Psoas muscle (tissue), 8 donors: ENCODE results near the gene FANCD2. TPM values are rescaled to one million over a fixed set of nuclear protein-coding genes. Genes with fewer than 3 reads are reported as not detected.
"Not testable (repeated sequence)": the region's sequence is repeated elsewhere in the genome, so short reads cannot be mapped to it uniquely, and the experiment has no call there.

Source experiments
- ATAC-seq, 4 donors: fragments of 200-7000 bp; cut with Tn5 transposase; one replicate each; pipeline ENCODE4 v1.9.1; 2020; ENCODE audit warnings: moderate library complexity in 3 of 4, mild to moderate bottlenecking in 2 of 4
- DNase-seq, 2 donors: peaks; one replicate each; pipeline ENCODE4 v3.0.0-alpha.2; 2020
- H3K27ac ChIP-seq: fragments of 200-600 bp; one replicate; pipeline ENCODE4 v1.8.0; 2022
- H3K27me3 ChIP-seq, 3 donors: fragments of 200-600 bp in 1 of 3; one replicate each; pipeline versions ENCODE4 v1.6.1 to v1.8.0; 2013 to 2022; ENCODE audit warnings: low read length in 2 of 3, mild to moderate bottlenecking in 2 of 3, moderate library complexity in 1 of 3; ENCODE audit not compliant: insufficient read depth in 3 of 3
- H3K36me3 ChIP-seq, 2 donors: fragments of 200-600 bp in 1 of 2; one replicate each; pipeline versions ENCODE4 v1.6.1 to v1.8.0; 2013 to 2022; ENCODE audit warnings: low read depth in 1 of 2, mild to moderate bottlenecking in 1 of 2, moderate library complexity in 1 of 2; ENCODE audit not compliant: insufficient read depth in 1 of 2
- H3K4me1 ChIP-seq: fragments of 200-600 bp; one replicate; pipeline ENCODE4 v1.8.0; 2022
- H3K4me3 ChIP-seq: fragments of 200-600 bp; one replicate; pipeline ENCODE4 v1.8.0; 2022; ENCODE audit warnings: mild to moderate bottlenecking
- H3K9me3 ChIP-seq: fragments of 200-600 bp; one replicate; pipeline ENCODE4 v1.8.0; 2022
- WGBS, 3 donors: extraction: QIAGEN DNeasy Blood & Tissue Kit; methylation state at CpG; one replicate each; pipeline versions ENCODE4 v1.1.6 to v1.1.7; 2013; 5-methylcytosine and 5-hydroxymethylcytosine counted together
- intact Hi-C, 2 donors: fragments of 100-400 bp; cut with DNase I; formaldehyde crosslinking; loops; one replicate each; pipeline versions ENCODE4 v1.11.0 to v1.14.2; 2022
- polyA plus RNA-seq, 3 donors: library from polyadenylated mRNA; stranded (reverse); fragments of 200-250 nt; gene quantifications; one replicate each; pipeline ENCODE4 v1.2.3, GENCODE V29; 2013
- total RNA-seq, 4 donors: library from RNA; stranded (reverse); fragmentation: NEBNext Ultra II Directional in 2 of 4; extraction: Animal tissue kit (Norgen Biotek cat#: 25700) in 2 of 4; gene quantifications; one replicate each; pipeline versions ENCODE4 v1.2.1 to v1.2.4, GENCODE V29; 2021 to 2023
- TF ChIP-seq, protein P1 (sequence below): fragments of 200-600 bp; IDR thresholded peaks from one replicate; pipeline ENCODE4 v1.8.0; 2022; ENCODE audit warnings: antibody characterized with exemption
- donor health status: healthy with polysubstance abuse.
- donor health status: DM: no; HTN: no; CAD: no; lungs with moderate emphysema.
- donor health status: Bipolar disorder and iron deficiency.
- donor health status: healthy.
- donor health status: DM: yes; HTN: yes; CAD: no.
- donor health status: DM: no; HTN: no; CAD: no.
- donor health status: DM: no; HTN: no; CAD: no.
- donor health status: DM: yes; HTN: yes; CAD: no.

Gene FANCD2
- total and polyA plus RNA-seq, 7 donors: 0.08 to 1.0 (median 0.58) TPM

DNA sequence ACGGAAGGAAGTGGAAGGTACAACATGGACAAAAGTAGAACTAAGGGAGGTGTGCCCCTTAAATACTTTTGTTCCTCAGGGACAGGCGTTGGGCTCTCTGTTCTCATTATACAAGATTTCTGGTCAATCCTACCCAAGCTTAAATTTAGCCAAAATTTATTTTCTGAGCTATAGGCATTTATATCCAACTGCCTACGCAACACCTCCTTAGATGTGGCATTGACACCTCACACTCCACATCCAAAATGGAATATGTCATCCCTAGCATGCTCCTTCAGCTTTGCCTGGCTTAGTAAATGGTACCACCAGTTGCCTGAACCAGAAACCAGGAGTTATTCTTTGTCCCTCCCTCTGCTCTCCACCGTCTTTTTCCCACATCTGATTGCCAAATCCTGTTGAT, 55.6 kb downstream of the FANCD2 start:
- no peak for DNase-seq
- TF ChIP-seq, protein P1, sequence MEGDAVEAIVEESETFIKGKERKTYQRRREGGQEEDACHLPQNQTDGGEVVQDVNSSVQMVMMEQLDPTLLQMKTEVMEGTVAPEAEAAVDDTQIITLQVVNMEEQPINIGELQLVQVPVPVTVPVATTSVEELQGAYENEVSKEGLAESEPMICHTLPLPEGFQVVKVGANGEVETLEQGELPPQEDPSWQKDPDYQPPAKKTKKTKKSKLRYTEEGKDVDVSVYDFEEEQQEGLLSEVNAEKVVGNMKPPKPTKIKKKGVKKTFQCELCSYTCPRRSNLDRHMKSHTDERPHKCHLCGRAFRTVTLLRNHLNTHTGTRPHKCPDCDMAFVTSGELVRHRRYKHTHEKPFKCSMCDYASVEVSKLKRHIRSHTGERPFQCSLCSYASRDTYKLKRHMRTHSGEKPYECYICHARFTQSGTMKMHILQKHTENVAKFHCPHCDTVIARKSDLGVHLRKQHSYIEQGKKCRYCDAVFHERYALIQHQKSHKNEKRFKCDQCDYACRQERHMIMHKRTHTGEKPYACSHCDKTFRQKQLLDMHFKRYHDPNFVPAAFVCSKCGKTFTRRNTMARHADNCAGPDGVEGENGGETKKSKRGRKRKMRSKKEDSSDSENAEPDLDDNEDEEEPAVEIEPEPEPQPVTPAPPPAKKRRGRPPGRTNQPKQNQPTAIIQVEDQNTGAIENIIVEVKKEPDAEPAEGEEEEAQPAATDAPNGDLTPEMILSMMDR: no peak
- H3K4me1 ChIP-seq: no peaks in the 10 kb centered on the region
- no peak for ATAC-seq
- H3K27ac ChIP-seq: no peak overlapping the region
- no peak overlapping the region for H3K4me3 ChIP-seq
- H3K9me3 ChIP-seq: no peaks in the 10 kb centered on the region
- WGBS, 3 donors: 89 to 97% (median 91%) methylated on average over 4 of the region's 4 CpGs
- H3K36me3 ChIP-seq: no peaks in the 10 kb centered on the region
- intact Hi-C loops: no loop called here
- H3K27me3 ChIP-seq: no peaks in the 10 kb centered on the region

DNA sequence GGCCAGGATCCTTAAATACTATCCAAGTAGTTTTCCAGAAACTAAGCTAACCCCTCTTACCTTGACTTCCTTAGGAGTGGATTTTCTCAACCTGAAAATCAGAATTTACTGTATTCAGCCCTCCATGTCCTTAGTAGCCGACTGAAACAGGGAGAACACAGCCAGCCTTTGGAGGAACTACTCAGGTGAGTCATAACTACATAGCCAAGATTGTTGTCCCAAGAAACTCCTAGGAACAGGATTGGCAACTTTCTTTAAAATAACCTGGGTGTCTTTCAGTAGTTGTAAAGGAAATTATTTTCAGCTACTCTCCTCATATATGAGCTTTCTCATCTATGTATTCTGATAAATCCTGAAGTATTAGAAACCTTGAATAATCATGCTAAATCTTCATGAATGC, 59.5 kb downstream of the FANCD2 start:
- TF ChIP-seq, protein P1: no peak
- H3K27ac ChIP-seq: no peak overlapping the region
- ATAC-seq: no peak
- no peaks in the 10 kb centered on the region for H3K36me3 ChIP-seq
- WGBS, 3 donors: 95 to 97% (median 96%) methylated on average over 1 of the region's 1 CpG
- no peaks in the 10 kb centered on the region for H3K27me3 ChIP-seq
- no peaks in the 10 kb centered on the region for H3K9me3 ChIP-seq
- intact Hi-C loops: no loop called here
- DNase-seq: no peak
- H3K4me1 ChIP-seq: no peaks in the 10 kb centered on the region
- H3K4me3 ChIP-seq: no peak overlapping the region

DNA sequence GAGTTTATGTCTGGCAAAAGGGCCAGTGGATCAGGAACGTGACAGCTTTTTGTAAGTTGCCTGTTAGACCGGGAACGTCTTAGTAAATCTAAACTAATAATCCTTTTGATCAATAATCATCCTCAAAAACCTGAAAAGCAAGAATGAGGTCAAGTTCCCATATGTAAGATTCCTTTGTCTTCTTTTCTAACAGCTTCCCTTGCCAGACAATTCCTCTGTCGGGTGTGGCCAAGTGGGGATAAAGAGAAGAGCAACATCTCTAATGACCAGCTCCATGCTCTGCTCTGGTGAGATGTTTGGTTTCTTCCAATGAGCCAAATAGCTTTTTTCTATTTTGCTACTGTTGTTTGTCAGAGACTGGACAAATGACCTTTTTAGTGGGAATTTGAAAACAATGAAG, 62.0 kb downstream of the FANCD2 start:
- H3K27me3 ChIP-seq: no peaks in the 10 kb centered on the region
- ATAC-seq (no peak), DNase-seq (no peak)
- no peaks in the 10 kb centered on the region for H3K36me3 ChIP-seq
- H3K9me3 ChIP-seq: no peaks in the 10 kb centered on the region
- no peak overlapping the region for H3K27ac ChIP-seq
- TF ChIP-seq, protein P1: no peak
- intact Hi-C loops: no loop called here
- WGBS, 3 donors: 84 to 85% (median 85%) methylated on average over 4 of the region's 4 CpGs
- no peaks in the 10 kb centered on the region for H3K4me1 ChIP-seq
- no peak overlapping the region for H3K4me3 ChIP-seq

DNA sequence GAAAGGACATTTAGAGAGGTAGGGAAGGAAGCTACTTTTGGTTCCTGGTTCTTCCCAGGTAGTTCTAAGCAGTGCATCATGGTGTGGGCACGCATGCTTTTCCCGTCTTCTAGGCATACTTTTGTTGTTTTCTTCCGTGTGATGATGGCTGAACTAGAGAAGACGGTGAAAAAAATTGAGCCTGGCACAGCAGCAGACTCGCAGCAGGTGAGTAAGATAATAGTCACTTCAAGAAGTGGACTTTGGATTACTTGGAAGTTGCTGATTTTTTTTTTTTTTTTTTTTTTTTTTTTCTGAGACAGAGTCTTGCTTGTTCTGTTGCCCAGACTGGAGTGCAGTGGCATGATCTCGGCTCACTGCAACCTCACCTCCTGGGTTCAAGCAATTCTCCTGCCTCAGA, 63.9 kb downstream of the FANCD2 start:
- DNase-seq: no peak
- TF ChIP-seq, protein P1: no peak
- H3K4me3 ChIP-seq: no peak overlapping the region
- ATAC-seq: no peak
- H3K27ac ChIP-seq: no peak overlapping the region
- H3K9me3 ChIP-seq: no peaks in the 10 kb centered on the region
- H3K27me3 ChIP-seq: no peaks in the 10 kb centered on the region
- H3K36me3 ChIP-seq: no peaks in the 10 kb centered on the region
- no peaks in the 10 kb centered on the region for H3K4me1 ChIP-seq
- WGBS, 3 donors: 96 to 98% (median 97%) methylated on average over 6 of the region's 6 CpGs
- intact Hi-C loops: no loop called here

DNA sequence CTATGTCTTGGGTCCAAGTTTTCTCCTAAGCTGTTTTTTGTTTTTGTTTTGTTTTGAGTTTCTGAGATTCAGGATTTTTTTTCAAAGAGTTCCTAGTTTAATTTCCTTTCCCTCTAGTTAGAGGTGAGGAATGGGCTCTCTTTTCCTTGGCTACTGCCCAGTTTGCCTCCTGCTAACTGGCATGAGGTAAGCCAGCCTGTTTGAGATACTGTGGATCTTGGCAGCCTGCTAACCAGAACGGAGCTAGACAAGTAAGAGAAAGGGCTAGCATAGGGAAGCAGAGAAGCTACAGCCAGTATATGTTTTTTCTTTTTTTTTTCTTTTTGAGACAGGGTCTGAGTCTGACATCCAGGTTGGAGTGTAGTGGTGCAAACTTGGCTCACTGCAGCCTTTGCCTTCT, 64.5 kb downstream of the FANCD2 start:
- H3K36me3 ChIP-seq, intact Hi-C loops: not testable (repeated sequence)

DNA sequence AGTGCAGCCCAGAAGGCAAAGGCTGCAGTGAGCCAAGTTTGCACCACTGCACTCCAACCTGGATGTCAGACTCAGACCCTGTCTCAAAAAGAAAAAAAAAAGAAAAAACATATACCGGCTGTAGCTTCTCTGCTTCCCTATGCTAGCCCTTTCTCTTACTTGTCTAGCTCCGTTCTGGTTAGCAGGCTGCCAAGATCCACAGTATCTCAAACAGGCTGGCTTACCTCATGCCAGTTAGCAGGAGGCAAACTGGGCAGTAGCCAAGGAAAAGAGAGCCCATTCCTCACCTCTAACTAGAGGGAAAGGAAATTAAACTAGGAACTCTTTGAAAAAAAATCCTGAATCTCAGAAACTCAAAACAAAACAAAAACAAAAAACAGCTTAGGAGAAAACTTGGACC, 65.2 kb downstream of the FANCD2 start:
- H3K36me3 ChIP-seq, H3K4me1 ChIP-seq, DNase-seq, ATAC-seq, H3K4me3 ChIP-seq, H3K27me3 ChIP-seq, intact Hi-C loops, H3K27ac ChIP-seq, H3K9me3 ChIP-seq: not testable (repeated sequence)
- WGBS, 3 donors: 71 to 100% methylated on average over 1 to 2 of the region's 2 CpGs; no CpG with 5 or more reads in 1 of the 3 donors

More for the DNA sequence above, 64.5 kb downstream of the FANCD2 start:
- H3K27ac ChIP-seq, DNase-seq, H3K4me1 ChIP-seq, H3K4me3 ChIP-seq, H3K9me3 ChIP-seq, ATAC-seq, H3K27me3 ChIP-seq: not testable (repeated sequence)
- WGBS, 3 donors: 83 to 88% methylated on average over 1 of the region's 1 CpG; no CpG with 5 or more reads in 1 of the 3 donors
